Activated T-cell treated with anti-CD3 and anti-CD28 coated beads, Interleukin-2, amount 50 U/mL, for 72 hours (primary cell): ENCODE data around the gene VWA3B. TPM values are rescaled to one million over a fixed set of nuclear protein-coding genes. Genes with fewer than 3 reads are reported as not detected.
"Not testable (repeated sequence)": the region's sequence is repeated elsewhere in the genome, so short reads cannot be mapped to it uniquely, and the experiment has no call there.

Experiments
- ATAC-seq, 2 donors: fragments of 150-1000 bp; cut with Tn5 transposase; replicated peaks in 1 of 2; 2 replicates each; pipeline ENCODE4 v1.10.0; 2021; ENCODE audit warnings: moderate library complexity in 2 of 2, mild to moderate bottlenecking in 1 of 2
- DNase-seq, 2 donors: peaks; one replicate each; pipeline ENCODE4 v3.0.0; 2021 to 2022; ENCODE audit warnings: mixed read lengths in 1 of 2
- H3K27ac Mint-ChIP-seq: one replicate; pipeline ENCODE4 v1.8.0; 2022; ENCODE audit warnings: mild to moderate bottlenecking, moderate library complexity, mixed read lengths
- H3K27me3 Mint-ChIP-seq: one replicate; pipeline ENCODE4 v1.8.0; 2022; ENCODE audit warnings: low read depth, mixed read lengths
- H3K36me3 Mint-ChIP-seq, 2 donors: one replicate each; pipeline ENCODE4 v1.8.0; 2022; ENCODE audit warnings: mixed read lengths in 2 of 2, mild to moderate bottlenecking in 1 of 2; ENCODE audit not compliant: insufficient read depth in 2 of 2
- H3K4me1 Mint-ChIP-seq: one replicate; pipeline ENCODE4 v1.8.0; 2022; ENCODE audit warnings: low read depth, mixed read lengths
- H3K4me3 Mint-ChIP-seq, 2 donors: one replicate each; pipeline ENCODE4 v1.8.0; 2022; ENCODE audit warnings: mild to moderate bottlenecking in 2 of 2, mixed read lengths in 2 of 2, moderate library complexity in 2 of 2
- H3K9me3 Mint-ChIP-seq, 2 donors: one replicate each; pipeline ENCODE4 v1.8.0; 2022; ENCODE audit warnings: mixed read lengths in 2 of 2
- total RNA-seq, 2 donors: library from RNA; stranded (reverse); gene quantifications; one replicate each; pipeline ENCODE4 v1.2.3, GENCODE V29; 2022

The VWA3B gene
- total RNA-seq, 2 donors from 2014 or later, result 0.19 to 0.21 TPM

DNA sequence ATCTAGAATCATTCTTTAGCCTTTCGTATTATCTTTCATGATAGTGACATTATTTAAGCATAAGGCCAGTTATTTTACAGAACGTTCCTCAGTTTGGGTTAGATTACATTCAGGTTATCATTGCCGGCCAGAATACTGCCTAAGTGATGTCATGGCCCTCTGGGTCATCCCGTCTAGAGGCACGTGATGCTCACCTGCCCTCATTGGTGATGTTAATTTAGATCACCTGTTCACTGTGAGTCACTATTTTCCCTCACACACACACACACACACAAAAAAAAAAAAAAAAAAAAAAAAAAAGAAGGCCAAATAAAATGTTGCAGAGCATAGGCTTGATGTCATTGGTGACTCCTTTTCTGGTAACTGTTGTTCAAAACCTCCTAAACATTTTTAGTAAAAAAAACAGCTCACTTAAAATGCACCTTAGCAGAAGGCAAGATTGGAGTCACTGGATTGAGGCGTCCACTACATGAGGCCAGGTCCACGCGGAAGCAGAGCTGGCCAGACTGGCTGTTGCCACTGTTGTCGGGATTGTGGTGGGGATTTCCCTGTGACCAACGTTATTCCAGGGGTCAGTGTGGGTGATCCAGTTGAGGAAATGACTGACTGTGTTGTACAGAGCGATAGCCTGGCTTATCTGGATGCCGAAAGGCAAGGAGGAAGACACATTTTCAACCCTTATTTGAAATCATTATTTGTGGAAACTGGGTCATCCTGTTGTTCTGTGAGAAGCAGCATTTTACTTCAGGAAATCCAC is 207.1 kb downstream of the VWA3B start:
- Mint-ChIP-seq H3K9me3 (peaks cover 2 to 11% of the 10 kb centered on the region in 2 donors), H3K36me3 (peaks cover 5 to 10% of the 10 kb centered on the region in 2 donors), H3K4me1 (no peaks in the 10 kb centered on the region), H3K27me3 (peaks cover 23% of the 10 kb centered on the region), H3K4me3 (no peak overlapping the region), H3K27ac (no peak overlapping the region)
- ATAC-seq, result no peak
- no peak for DNase-seq

- H3K9me3 Mint-ChIP-seq, result peaks cover 2 to 8% of the 10 kb centered on the region in 2 donors
- H3K4me3 Mint-ChIP-seq, result no peak overlapping the region
- peaks cover 5 to 7% of the 10 kb centered on the region in 2 donors for H3K36me3 Mint-ChIP-seq
- H3K27me3 Mint-ChIP-seq, result peaks cover 21% of the 10 kb centered on the region
- DNase-seq (no peak), ATAC-seq (no peak)
- H3K4me1 Mint-ChIP-seq, result no peaks in the 10 kb centered on the region
- H3K27ac Mint-ChIP-seq, result no peak overlapping the region
Measured at GRCh38 chr2:98294711-98295110, 207.7 kb downstream of the VWA3B start.

GRCh38 chr2:98295275-98295674 is 208.3 kb downstream of the VWA3B start:
- Mint-ChIP-seq H3K4me1 (no peaks in the 10 kb centered on the region), H3K27ac (no peak overlapping the region), H3K27me3 (peaks cover 18% of the 10 kb centered on the region), H3K4me3 (no peak overlapping the region), H3K36me3 (peaks cover 3% of the 10 kb centered on the region in 2 donors), H3K9me3 (peaks cover 0 to 5% of the 10 kb centered on the region in 2 donors)
- DNase-seq (no peak), ATAC-seq (no peak)

DNA sequence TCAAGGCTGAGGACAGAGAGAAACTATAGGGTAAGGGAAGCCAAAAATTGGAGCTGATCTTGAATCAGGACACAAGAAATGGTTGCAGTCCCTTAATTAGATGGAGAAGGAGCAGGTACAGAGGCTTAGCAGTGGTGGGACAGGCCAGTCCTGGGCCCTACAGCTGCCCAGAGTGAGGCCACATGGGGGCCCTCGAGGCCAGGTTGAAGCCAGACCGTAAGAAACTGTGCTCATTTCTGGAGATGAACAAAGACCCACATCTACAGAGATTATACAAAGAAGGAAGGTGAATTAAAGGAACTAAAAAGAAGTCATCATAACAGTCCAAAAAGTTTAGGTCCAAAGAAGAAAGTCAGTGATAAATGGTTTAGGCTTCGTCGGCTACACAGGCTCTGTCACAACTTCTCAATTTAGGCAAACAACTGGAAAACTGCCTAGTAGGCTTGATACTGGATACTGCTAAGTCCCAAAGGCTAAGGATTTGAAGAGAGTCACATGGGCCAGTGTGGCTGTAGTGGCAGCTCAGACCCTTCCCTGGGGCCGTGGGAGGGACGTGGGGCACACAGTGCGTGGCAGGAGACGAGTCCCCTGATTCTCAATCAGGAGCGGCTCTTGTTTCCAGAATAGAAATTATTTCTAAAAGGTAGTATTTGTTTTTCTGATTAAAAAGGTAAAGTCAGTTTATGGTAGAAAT is 208.9 kb downstream of the VWA3B start:
- DNase-seq (no peak), ATAC-seq (no peak)
- peaks cover 0 to 5% of the 10 kb centered on the region in 2 donors for H3K9me3 Mint-ChIP-seq
- H3K4me3 Mint-ChIP-seq, result no peak overlapping the region
- H3K27ac Mint-ChIP-seq, result no peak overlapping the region
- H3K27me3 Mint-ChIP-seq, result peaks cover 22% of the 10 kb centered on the region
- peaks cover 2 to 3% of the 10 kb centered on the region in 2 donors for H3K36me3 Mint-ChIP-seq
- H3K4me1 Mint-ChIP-seq, result no peaks in the 10 kb centered on the region

GRCh38 chr2:98296440-98296839 is 209.5 kb downstream of the VWA3B start:
- Mint-ChIP-seq H3K9me3 (peaks cover 0 to 2% of the 10 kb centered on the region in 2 donors), H3K27ac (no peak overlapping the region), H3K4me3 (no peak overlapping the region), H3K36me3 (peaks cover 0 to under 1% of the 10 kb centered on the region in 2 donors), H3K4me1 (no peaks in the 10 kb centered on the region), H3K27me3 (peaks cover 16% of the 10 kb centered on the region)
- no peak for ATAC-seq
- no peak for DNase-seq

DNA sequence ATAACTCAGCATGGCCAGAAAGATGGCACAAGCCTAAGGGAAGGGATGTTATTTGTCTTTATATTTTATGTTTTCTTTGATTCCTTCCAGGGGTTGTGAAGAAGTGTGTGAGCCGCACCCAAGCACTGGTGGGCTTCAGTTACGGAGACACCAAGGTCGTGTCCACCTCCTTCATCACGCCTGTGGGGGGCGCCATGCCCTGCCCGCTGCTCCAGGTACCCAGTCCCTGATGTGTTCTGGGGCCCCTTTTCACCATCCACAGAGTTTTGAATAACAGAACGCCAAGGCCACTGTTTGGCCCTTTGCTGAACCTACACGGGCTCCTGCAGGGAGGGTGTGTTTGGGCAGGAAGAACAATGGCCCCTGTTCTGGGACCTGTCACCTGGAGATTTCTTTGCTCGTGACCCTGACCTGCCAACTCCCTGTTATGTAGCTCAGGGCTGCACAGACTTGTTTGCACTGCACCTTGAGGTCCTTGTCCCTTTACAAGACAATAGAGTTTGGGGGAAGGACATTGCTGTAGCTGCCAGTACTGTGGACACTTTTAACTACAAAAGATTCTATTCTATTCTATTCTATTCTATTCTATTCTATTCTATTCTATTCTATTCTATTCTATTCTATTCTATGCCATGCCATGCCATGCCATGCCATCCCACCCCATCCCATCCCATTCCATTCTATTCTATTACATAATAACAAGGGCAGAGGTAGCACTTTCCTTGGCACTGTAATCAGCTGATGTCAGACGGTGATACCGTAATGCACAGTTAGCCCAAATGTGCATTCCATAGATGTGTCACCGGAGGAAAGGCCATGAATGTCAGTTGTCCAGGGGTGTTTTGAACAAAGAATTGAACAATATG is 211.1 kb downstream of the VWA3B start:
- Mint-ChIP-seq H3K27ac (no peak overlapping the region), H3K36me3 (no peaks in the 10 kb centered on the region), H3K4me1 (no peaks in the 10 kb centered on the region), H3K27me3 (peaks cover 23% of the 10 kb centered on the region), H3K4me3 (no peak overlapping the region), H3K9me3 (no peaks in the 10 kb centered on the region)
- no peak for DNase-seq
- no peak for ATAC-seq

GRCh38 chr2:98298683-98299164 is 211.8 kb downstream of the VWA3B start:
- DNase-seq (no peak), ATAC-seq (no peak)
- Mint-ChIP-seq H3K36me3 (no peaks in the 10 kb centered on the region), H3K27ac (no peak overlapping the region), H3K4me1 (no peaks in the 10 kb centered on the region), H3K4me3 (no peak overlapping the region), H3K27me3 (peaks cover 23% of the 10 kb centered on the region), H3K9me3 (no peaks in the 10 kb centered on the region)

GRCh38 chr2:98299211-98299905 is 212.4 kb downstream of the VWA3B start:
- Mint-ChIP-seq H3K9me3 (no peaks in the 10 kb centered on the region), H3K36me3 (no peaks in the 10 kb centered on the region), H3K4me1 (no peaks in the 10 kb centered on the region), H3K27me3 (peaks cover 23% of the 10 kb centered on the region), H3K27ac (no peak overlapping the region), H3K4me3 (no peak overlapping the region)
- ATAC-seq (no peak), DNase-seq (no peak)

DNA sequence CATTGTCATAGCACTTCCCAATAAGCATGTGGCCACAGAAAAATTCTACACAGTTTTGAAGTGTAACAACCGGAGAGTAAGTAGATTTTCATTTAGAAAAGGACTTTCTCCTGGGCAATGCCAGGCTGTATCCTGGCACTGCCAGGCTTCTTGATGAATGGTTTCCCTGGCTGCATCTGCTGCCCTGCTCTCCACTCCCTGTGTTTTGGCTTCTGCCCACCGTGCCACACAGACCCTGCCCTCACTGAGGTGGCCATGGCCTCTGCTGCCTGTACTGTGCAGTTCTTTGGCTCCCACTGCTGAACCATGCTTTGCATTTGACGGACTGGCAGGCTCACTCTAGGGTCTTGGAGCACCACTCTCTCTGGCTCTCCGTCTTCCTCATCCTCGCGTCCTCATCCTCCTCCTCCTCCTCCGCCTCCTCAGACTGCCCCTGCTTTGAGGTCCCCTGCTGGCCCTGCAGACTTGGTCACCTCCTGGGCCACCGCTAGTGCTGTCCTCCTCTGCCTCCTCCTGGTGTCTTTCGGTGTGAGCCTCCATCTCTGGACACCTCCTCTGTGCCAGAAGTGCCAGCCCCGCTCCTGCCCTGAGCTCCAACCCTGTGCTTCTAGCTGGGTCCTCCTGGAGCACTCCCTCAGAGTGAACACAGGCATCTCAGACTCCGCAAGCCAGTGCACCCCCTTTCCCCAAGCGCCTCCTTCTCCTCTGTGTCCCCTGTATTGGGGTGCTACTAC is 213.3 kb downstream of the VWA3B start:
- DNase-seq (no peak), ATAC-seq (no peak)
- Mint-ChIP-seq H3K27me3 (peaks cover 31% of the 10 kb centered on the region), H3K36me3 (no peaks in the 10 kb centered on the region), H3K4me3 (no peak overlapping the region), H3K9me3 (no peaks in the 10 kb centered on the region), H3K4me1 (no peaks in the 10 kb centered on the region), H3K27ac (no peak overlapping the region)

DNA sequence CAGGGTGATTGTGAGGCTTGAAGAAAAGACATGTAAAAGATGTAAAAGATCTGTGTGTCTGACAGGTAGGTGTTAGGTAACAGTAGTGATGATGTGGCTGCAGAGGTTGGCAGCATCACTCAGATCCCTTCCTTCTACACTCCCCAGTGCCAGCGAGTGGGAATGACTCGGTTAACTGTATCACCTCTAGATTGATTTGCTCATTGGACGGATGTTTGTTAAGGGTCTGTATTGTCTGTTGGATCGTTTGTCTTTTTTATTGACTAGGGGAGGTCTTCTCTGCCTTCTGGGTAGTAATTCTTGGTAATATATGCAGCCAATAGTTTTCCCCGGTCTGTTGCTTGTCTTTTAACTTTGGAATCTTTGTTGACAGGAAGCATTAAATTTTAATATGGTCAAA is 214.5 kb downstream of the VWA3B start:
- ATAC-seq (no peak), DNase-seq (no peak)
- H3K4me3 Mint-ChIP-seq, result no peak overlapping the region
- H3K27me3 Mint-ChIP-seq, result peaks cover 39% of the 10 kb centered on the region
- H3K36me3 Mint-ChIP-seq, result no peaks in the 10 kb centered on the region
- no peaks in the 10 kb centered on the region for H3K9me3 Mint-ChIP-seq
- H3K4me1 Mint-ChIP-seq, result no peaks in the 10 kb centered on the region
- H3K27ac Mint-ChIP-seq, result no peak overlapping the region

- H3K27ac Mint-ChIP-seq, DNase-seq, H3K36me3 Mint-ChIP-seq, H3K9me3 Mint-ChIP-seq, H3K4me3 Mint-ChIP-seq, H3K4me1 Mint-ChIP-seq, ATAC-seq: not testable (repeated sequence)
- peaks cover 36% of the 10 kb centered on the region for H3K27me3 Mint-ChIP-seq
Measured at GRCh38 chr2:98307131-98307696, 220.2 kb downstream of the VWA3B start.

DNA sequence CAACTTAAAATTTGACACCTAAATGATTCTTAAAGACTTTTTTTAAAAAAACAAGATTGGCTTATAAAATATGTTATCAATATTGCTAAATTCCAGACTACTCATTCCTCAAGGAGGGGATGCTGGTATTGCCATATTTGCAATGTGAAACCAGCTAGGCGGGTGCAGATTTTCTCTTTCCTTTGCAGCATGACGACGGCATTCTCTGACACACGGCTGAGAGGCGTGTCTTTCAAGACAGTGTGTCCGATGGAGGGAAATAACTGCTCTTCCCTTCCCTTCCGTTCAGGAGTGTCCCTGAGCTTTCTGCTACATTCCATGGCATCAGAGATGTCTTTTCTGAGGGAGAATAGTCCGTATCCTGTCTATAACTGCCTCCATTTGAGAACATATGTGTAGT is 221.1 kb downstream of the VWA3B start:
- no peaks in the 10 kb centered on the region for H3K4me1 Mint-ChIP-seq
- no peaks in the 10 kb centered on the region for H3K36me3 Mint-ChIP-seq
- ATAC-seq, result no peak
- no peak overlapping the region for H3K27ac Mint-ChIP-seq
- peaks cover 37% of the 10 kb centered on the region for H3K27me3 Mint-ChIP-seq
- DNase-seq, result no peak
- H3K4me3 Mint-ChIP-seq, result no peak overlapping the region
- H3K9me3 Mint-ChIP-seq, result no peaks in the 10 kb centered on the region
